Breast epithelium (tissue), 3 donors: ENCODE measurements around the gene IL1RAP.

Experiments
- POLR2A ChIP-seq: fragments of 450-650 bp; IDR thresholded peaks from one replicate; pipeline ENCODE4 v1.6.1; 2016; ENCODE audit warnings: antibody characterized with exemption, mild to moderate bottlenecking, moderate library complexity
- POLR2AphosphoS5 ChIP-seq, 3 donors: sonication (generic); formaldehyde crosslinking; IDR thresholded peaks; one replicate each; pipeline ENCODE4 v1.6.1; 2017; ENCODE audit warnings: antibody characterized with exemption in 3 of 3
- TF ChIP-seq, protein P1 (sequence below), 3 donors: fragments of 450-650 bp; IDR thresholded peaks; one replicate each; pipeline ENCODE4 v1.5.1; 2016 to 2017; ENCODE audit warnings: antibody characterized with exemption in 3 of 3, mild to moderate bottlenecking in 3 of 3, moderate library complexity in 3 of 3

DNA sequence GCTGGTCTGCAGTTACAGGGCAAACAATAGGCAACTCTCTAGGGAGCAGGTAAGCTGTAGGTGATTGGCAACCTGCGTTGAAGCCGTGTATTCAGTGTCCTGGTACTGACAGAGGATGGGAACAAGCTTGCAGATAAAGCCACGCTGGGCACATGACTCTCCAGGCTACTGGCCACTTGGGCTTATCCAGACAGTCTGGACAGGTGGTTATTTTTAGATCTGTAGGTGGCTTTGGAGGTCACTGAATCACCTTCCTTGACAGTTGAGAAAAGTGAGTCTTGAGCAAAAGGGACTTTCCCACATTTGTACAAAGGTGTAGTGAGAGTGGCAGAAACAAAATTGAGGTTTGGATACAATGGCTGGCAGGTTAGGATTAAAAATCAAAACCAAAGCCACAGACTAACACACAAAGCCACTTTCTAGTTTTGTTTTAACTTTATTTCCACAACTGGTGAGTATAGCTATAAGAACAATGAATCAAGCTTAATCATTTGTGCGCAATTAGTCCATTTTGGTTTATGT is 22.3 kb upstream of the IL1RAP start:
- TF ChIP-seq, protein P1, sequence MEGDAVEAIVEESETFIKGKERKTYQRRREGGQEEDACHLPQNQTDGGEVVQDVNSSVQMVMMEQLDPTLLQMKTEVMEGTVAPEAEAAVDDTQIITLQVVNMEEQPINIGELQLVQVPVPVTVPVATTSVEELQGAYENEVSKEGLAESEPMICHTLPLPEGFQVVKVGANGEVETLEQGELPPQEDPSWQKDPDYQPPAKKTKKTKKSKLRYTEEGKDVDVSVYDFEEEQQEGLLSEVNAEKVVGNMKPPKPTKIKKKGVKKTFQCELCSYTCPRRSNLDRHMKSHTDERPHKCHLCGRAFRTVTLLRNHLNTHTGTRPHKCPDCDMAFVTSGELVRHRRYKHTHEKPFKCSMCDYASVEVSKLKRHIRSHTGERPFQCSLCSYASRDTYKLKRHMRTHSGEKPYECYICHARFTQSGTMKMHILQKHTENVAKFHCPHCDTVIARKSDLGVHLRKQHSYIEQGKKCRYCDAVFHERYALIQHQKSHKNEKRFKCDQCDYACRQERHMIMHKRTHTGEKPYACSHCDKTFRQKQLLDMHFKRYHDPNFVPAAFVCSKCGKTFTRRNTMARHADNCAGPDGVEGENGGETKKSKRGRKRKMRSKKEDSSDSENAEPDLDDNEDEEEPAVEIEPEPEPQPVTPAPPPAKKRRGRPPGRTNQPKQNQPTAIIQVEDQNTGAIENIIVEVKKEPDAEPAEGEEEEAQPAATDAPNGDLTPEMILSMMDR (IDR thresholded peaks at IDR 0.05) = no peak
- no peak for TF ChIP-seq POLR2AphosphoS5 (IDR thresholded peaks at IDR 0.05)
- no peak for TF ChIP-seq POLR2A
